ENCODE results near the gene NCOA5. TPM values are rescaled to one million over a fixed set of nuclear protein-coding genes. Genes with fewer than 3 reads are reported as not detected.

NCOA5 gene
- total RNA-seq, 1 donor from 2014 or later: 20.9 TPM

- TF ChIP-seq, protein P1, sequence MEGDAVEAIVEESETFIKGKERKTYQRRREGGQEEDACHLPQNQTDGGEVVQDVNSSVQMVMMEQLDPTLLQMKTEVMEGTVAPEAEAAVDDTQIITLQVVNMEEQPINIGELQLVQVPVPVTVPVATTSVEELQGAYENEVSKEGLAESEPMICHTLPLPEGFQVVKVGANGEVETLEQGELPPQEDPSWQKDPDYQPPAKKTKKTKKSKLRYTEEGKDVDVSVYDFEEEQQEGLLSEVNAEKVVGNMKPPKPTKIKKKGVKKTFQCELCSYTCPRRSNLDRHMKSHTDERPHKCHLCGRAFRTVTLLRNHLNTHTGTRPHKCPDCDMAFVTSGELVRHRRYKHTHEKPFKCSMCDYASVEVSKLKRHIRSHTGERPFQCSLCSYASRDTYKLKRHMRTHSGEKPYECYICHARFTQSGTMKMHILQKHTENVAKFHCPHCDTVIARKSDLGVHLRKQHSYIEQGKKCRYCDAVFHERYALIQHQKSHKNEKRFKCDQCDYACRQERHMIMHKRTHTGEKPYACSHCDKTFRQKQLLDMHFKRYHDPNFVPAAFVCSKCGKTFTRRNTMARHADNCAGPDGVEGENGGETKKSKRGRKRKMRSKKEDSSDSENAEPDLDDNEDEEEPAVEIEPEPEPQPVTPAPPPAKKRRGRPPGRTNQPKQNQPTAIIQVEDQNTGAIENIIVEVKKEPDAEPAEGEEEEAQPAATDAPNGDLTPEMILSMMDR (conservative IDR thresholded peaks at IDR 0.05; ENCODE audit: low read depth, low read length): no peak
- H3K4me3 ChIP-seq (ENCODE audit: low read depth, low read length): no peak overlapping the region
- no peak for DNase-seq (ENCODE audit: low read depth)
Observed at GRCh38 chr20:46062151-46062550, 27.6 kb downstream of the NCOA5 start.

GRCh38 chr20:46060975-46061374 is 28.8 kb downstream of the NCOA5 start:
- TF ChIP-seq, protein P1 (conservative IDR thresholded peaks at IDR 0.05; ENCODE audit: low read depth, low read length): no peak
- DNase-seq (ENCODE audit: low read depth): no peak
- H3K4me3 ChIP-seq (ENCODE audit: low read depth, low read length): no peak overlapping the region

DNA sequence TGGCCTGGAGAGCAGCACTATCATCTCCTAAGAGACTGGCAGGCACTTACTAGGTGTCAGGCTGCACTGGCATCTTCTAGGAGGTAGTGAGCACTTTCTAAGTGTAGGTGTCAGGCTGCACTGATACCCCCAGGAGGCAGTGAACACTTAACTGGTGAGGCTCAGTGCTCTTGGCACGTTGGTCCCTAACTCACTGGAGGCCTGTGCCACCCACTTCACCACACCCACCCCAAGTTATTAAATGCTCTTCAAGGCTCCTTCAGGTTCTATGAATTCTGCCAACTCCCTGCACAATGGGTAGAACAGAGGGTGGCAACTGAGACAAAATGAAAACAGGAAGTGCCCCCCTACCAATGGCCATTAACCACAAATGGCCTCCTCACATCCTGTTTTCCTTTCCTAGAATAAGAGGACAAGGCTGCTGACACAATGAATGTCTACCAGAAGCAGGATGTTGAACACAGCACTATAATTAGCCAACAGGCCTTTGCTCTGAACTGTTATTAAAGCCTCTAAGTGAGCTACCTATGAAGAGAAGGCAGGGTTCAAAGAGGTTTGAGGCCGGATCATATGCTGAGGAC is 29.4 kb downstream of the NCOA5 start:
- TF ChIP-seq, protein P1 (conservative IDR thresholded peaks at IDR 0.05; ENCODE audit: low read depth, low read length): no peak
- no peak overlapping the region for H3K4me3 ChIP-seq (ENCODE audit: low read depth, low read length)
- no peak for DNase-seq (ENCODE audit: low read depth)

DNA sequence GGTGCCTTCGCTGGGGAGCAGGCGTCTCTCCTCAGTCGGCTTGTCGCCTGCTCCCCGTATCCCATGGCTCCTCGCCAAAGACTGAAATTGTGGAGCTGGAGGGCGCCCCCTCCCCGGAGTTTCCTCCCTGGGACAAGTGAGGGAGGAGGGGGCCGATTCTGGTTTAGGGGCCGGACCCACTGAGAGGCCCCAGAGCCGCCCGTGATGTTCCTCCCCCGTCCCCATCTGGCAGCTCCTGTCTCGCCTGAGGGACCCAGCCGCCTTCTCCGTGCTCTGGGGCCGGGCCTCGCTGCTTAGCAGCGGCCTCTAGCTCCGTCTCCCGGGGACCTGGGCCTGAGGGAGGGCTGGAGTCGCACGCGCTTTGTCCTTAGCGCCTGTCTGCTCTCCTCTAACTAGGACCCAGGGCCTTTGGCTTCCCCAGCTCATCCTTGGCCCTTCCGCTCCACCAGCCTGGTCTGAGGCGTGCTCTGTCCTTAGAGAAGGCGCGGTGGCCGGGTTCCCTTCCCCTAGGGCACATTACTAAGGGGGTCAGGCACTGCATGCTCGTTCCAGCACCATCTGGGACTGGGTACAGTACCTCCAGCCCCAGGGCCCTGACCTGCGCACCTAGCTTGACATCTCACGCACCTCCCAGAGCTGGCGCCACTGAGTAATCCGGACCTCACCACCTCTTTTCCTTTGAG is 31.0 kb downstream of the NCOA5 start:
- peak overlapping the region; percentile 22 for H3K4me3 ChIP-seq (ENCODE audit: low read depth, low read length)
- no peak for DNase-seq (ENCODE audit: low read depth)
- TF ChIP-seq, protein P1 (conservative IDR thresholded peaks at IDR 0.05; ENCODE audit: low read depth, low read length): no peak

DNA sequence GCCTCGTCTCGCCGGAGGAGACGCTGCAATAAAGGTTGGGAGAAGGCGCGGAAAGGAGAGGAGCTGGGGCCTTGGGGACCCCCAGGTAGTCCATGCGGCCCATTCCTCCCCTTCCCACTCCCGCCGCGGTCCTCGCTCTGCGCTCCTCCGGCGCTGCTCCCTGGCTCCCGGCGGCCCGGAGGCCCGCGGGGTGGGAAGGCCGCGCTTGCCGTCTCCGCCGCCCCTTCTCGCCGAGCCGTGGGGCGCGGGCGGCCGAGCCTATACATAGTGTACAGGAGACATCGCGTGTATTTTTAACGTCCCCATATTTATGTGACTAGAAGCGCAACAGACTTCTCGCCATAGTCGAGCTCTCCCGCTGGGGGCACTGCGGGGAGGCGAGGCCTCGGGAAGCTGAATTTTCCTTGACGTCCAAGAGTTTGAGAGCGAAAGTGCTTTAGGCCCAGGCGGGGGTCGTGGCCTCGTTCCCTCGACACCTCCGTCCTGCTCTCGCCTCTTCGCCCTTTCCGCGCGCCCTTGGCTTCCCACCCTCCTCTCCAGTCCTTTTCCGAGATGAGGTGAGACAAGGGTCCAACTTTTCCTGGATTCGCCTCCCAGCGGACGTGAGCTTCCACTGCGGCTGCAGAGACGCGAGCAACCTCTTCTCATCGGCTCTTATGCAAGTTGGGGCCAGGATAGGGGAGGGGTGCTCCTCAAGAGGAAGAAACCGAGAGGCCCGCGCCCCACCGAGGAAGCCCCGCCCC is 31.7 kb downstream of the NCOA5 start:
- DNase-seq (ENCODE audit: low read depth): no peak
- H3K4me3 ChIP-seq (ENCODE audit: low read depth, low read length): peak overlapping the region; percentile 22
- TF ChIP-seq, protein P1 (conservative IDR thresholded peaks at IDR 0.05; ENCODE audit: low read depth, low read length): peak; percentile 28

- no peak for DNase-seq (ENCODE audit: low read depth)
- TF ChIP-seq, protein P1 (conservative IDR thresholded peaks at IDR 0.05; ENCODE audit: low read depth, low read length): no peak
- no peak overlapping the region for H3K4me3 ChIP-seq (ENCODE audit: low read depth, low read length)
Observed at GRCh38 chr20:46056970-46057855, 32.5 kb downstream of the NCOA5 start.
